Neural cell (in vitro differentiated cells): Measurements from ENCODE around the gene PLCB4. TPM values are rescaled to one million over a fixed set of nuclear protein-coding genes. Genes with fewer than 3 reads are reported as not detected.

Experiments used
- H2AFZ ChIP-seq: fragments of 200-600, 300-800 bp; sonication (generic), shearing (Covaris generic); 2 replicates; pipeline ENCODE4 v1.6.0; 2014; ENCODE audit warnings: low read depth, mild to moderate bottlenecking, antibody characterized with exemption, low read length, moderate library complexity
- H3F3A ChIP-seq: fragments of 200-600 bp; shearing (Covaris generic); 2 replicates; pipeline ENCODE4 v1.6.1; 2016; ENCODE audit warnings: mild to moderate bottlenecking, moderate library complexity, mixed read lengths, antibody characterized with exemption, low read length; ENCODE audit not compliant: insufficient read depth, poor library complexity, severe bottlenecking
- H3K27ac ChIP-seq: fragments of 200-600, 300-800 bp; sonication (generic), shearing (Covaris generic); 2 replicates; pipeline ENCODE4 v1.5.1; 2014; ENCODE audit warnings: mild to moderate bottlenecking, low read length, moderate library complexity
- H3K27me3 ChIP-seq: fragments of 300-800, 200-600 bp; sonication (generic), shearing (Covaris generic); 2 replicates; pipeline ENCODE4 v1.6.0; 2014; ENCODE audit warnings: mild to moderate bottlenecking, low read depth, low read length, moderate library complexity; ENCODE audit not compliant: insufficient read depth
- H3K36me3 ChIP-seq: fragments of 300-800, 200-600 bp; sonication (generic), shearing (Covaris generic); 2 replicates; pipeline ENCODE4 v1.5.1; 2014; ENCODE audit warnings: mild to moderate bottlenecking, antibody characterized with exemption, low read length, moderate library complexity; ENCODE audit not compliant: insufficient read depth
- H3K4me2 ChIP-seq: fragments of 300-800, 200-600 bp; sonication (generic), shearing (Covaris generic); 2 replicates; pipeline ENCODE4 v1.6.0; 2014; ENCODE audit warnings: mild to moderate bottlenecking, low read length
- H3K4me3 ChIP-seq: fragments of 300-800, 200-600 bp; sonication (generic), shearing (Covaris generic); 2 replicates; pipeline ENCODE4 v1.5.1; 2014; ENCODE audit warnings: mild to moderate bottlenecking, low read length, moderate library complexity
- H3K79me2 ChIP-seq: fragments of 200-600 bp; shearing (Covaris generic); replicated peaks from 2 replicates; pipeline ENCODE4 v1.6.0; 2014; ENCODE audit warnings: mild to moderate bottlenecking, low read length, moderate library complexity; ENCODE audit not compliant: insufficient read depth
- H3K9ac ChIP-seq: fragments of 300-800, 200-600 bp; sonication (generic), shearing (Covaris generic); 2 replicates; pipeline ENCODE4 v1.6.1; 2016; ENCODE audit warnings: mild to moderate bottlenecking, low read length, mixed read lengths
- H3K9me2 ChIP-seq: fragments of 200-600 bp; shearing (Covaris generic); 2 replicates; pipeline ENCODE4 v1.6.1; 2016; ENCODE audit warnings: mild to moderate bottlenecking, low read length, mixed read lengths; ENCODE audit not compliant: insufficient read depth
- H3K9me3 ChIP-seq: fragments of 200-600, 300-800 bp; sonication (generic), shearing (Covaris generic); 2 replicates; pipeline ENCODE4 v1.6.1; 2016; ENCODE audit warnings: mild to moderate bottlenecking, mixed run types, low read length, moderate library complexity, mixed read lengths
- H4K20me1 ChIP-seq: fragments of 200-600 bp; shearing (Covaris generic); 2 replicates; pipeline ENCODE4 v1.6.1; 2016; ENCODE audit warnings: mild to moderate bottlenecking, mixed run types; ENCODE audit not compliant: insufficient read depth
- EP300 ChIP-seq: fragments of 450-650 bp; conservative IDR thresholded peaks from 2 replicates; pipeline ENCODE4 v1.6.1; 2014; ENCODE audit warnings: antibody characterized with exemption, mild to moderate bottlenecking, moderate library complexity; ENCODE audit not compliant: poor library complexity, severe bottlenecking
- EZH2 ChIP-seq: fragments of 200-600, 300-800 bp; shearing (Covaris generic), sonication (generic); IDR thresholded peaks from 2 replicates; pipeline ENCODE4 v1.6.1; 2014; ENCODE audit warnings: antibody characterized with exemption, low read length, borderline replicate concordance, mild to moderate bottlenecking; ENCODE audit not compliant: insufficient read depth, poor library complexity, severe bottlenecking
- MXI1 ChIP-seq: fragments of 450-650 bp; conservative IDR thresholded peaks from 2 replicates; pipeline ENCODE4 v1.6.1; 2014; ENCODE audit warnings: antibody characterized with exemption, mild to moderate bottlenecking; ENCODE audit not compliant: poor library complexity, severe bottlenecking
- POLR2AphosphoS5 ChIP-seq: IDR thresholded peaks from 2 replicates; pipeline ENCODE4 v1.6.1; 2012
- RAD21 ChIP-seq: fragments of 450-650 bp; conservative IDR thresholded peaks from 2 replicates; pipeline ENCODE4 v1.6.1; 2014; ENCODE audit warnings: antibody characterized with exemption, mild to moderate bottlenecking, moderate library complexity
- SMC3 ChIP-seq: fragments of 450-650 bp; conservative IDR thresholded peaks from 2 replicates; pipeline ENCODE4 v1.6.1; 2014; ENCODE audit warnings: antibody characterized with exemption, mild to moderate bottlenecking, moderate library complexity; ENCODE audit not compliant: poor library complexity
- TAF1 ChIP-seq: IDR thresholded peaks from 2 replicates; pipeline ENCODE4 v1.6.1; 2012; ENCODE audit warnings: low read depth
- polyA plus RNA-seq: library from polyadenylated mRNA; depleted of rRNA; stranded (reverse); fragments of >200 nt; gene quantifications from 2 replicates; pipeline ENCODE4 v1.2.3, GENCODE V29; 2014
- TF ChIP-seq, protein P1 (sequence below): fragments of 450-650 bp; IDR thresholded peaks from 2 replicates; pipeline ENCODE4 v1.5.1; 2014; ENCODE audit warnings: antibody characterized with exemption, mild to moderate bottlenecking, moderate library complexity; ENCODE audit not compliant: poor library complexity, severe bottlenecking
- TF ChIP-seq, protein P2 (sequence below): IDR thresholded peaks from 2 replicates; pipeline ENCODE4 v1.6.1; 2012; ENCODE audit warnings: borderline replicate concordance

The PLCB4 gene
- polyA plus RNA-seq, 1 donor from 2014 or later, result 13.1 TPM

DNA sequence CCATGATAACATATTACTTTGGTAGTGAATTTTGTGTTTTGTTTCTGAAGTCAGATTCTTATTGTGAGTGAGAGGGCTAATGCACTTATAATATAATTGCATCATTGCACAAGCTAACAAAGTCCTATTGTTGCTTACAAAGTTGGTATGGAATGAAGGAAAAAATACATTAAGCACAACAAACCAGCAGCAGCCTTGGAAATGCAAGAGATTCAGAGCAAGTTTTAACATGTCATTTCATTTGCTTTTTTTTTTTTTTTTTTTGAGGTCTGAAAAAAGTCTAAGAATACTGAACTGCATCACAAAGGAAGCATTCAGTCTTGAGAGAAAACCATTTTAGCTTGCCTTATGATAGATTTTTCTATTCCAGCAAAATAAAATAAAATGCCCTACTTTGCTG, 57.6 kb downstream of the PLCB4 start:
- Histone ChIP-seq H3K4me3 (no peak overlapping the region), H4K20me1 (no peaks in the 10 kb centered on the region), H3K36me3 (no peaks in the 10 kb centered on the region), H3K79me2 (no peaks in the 10 kb centered on the region), H3K9me2 (no peaks in the 10 kb centered on the region), H2AFZ (no peak overlapping the region), H3K4me2 (no peak overlapping the region), H3K9me3 (no peaks in the 10 kb centered on the region), H3K9ac (no peak overlapping the region), H3F3A (no peaks in the 10 kb centered on the region), H3K27me3 (no peaks in the 10 kb centered on the region), H3K27ac (no peak overlapping the region)
- TF ChIP-seq, protein P1, sequence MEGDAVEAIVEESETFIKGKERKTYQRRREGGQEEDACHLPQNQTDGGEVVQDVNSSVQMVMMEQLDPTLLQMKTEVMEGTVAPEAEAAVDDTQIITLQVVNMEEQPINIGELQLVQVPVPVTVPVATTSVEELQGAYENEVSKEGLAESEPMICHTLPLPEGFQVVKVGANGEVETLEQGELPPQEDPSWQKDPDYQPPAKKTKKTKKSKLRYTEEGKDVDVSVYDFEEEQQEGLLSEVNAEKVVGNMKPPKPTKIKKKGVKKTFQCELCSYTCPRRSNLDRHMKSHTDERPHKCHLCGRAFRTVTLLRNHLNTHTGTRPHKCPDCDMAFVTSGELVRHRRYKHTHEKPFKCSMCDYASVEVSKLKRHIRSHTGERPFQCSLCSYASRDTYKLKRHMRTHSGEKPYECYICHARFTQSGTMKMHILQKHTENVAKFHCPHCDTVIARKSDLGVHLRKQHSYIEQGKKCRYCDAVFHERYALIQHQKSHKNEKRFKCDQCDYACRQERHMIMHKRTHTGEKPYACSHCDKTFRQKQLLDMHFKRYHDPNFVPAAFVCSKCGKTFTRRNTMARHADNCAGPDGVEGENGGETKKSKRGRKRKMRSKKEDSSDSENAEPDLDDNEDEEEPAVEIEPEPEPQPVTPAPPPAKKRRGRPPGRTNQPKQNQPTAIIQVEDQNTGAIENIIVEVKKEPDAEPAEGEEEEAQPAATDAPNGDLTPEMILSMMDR, result no peak
- TF ChIP-seq, protein P2, sequence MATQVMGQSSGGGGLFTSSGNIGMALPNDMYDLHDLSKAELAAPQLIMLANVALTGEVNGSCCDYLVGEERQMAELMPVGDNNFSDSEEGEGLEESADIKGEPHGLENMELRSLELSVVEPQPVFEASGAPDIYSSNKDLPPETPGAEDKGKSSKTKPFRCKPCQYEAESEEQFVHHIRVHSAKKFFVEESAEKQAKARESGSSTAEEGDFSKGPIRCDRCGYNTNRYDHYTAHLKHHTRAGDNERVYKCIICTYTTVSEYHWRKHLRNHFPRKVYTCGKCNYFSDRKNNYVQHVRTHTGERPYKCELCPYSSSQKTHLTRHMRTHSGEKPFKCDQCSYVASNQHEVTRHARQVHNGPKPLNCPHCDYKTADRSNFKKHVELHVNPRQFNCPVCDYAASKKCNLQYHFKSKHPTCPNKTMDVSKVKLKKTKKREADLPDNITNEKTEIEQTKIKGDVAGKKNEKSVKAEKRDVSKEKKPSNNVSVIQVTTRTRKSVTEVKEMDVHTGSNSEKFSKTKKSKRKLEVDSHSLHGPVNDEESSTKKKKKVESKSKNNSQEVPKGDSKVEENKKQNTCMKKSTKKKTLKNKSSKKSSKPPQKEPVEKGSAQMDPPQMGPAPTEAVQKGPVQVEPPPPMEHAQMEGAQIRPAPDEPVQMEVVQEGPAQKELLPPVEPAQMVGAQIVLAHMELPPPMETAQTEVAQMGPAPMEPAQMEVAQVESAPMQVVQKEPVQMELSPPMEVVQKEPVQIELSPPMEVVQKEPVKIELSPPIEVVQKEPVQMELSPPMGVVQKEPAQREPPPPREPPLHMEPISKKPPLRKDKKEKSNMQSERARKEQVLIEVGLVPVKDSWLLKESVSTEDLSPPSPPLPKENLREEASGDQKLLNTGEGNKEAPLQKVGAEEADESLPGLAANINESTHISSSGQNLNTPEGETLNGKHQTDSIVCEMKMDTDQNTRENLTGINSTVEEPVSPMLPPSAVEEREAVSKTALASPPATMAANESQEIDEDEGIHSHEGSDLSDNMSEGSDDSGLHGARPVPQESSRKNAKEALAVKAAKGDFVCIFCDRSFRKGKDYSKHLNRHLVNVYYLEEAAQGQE, result no peak
- TF ChIP-seq EP300 (no peak), SMC3 (no peak), MXI1 (no peak), TAF1 (no peak), RAD21 (no peak), EZH2 (no peak), POLR2AphosphoS5 (no peak)

DNA sequence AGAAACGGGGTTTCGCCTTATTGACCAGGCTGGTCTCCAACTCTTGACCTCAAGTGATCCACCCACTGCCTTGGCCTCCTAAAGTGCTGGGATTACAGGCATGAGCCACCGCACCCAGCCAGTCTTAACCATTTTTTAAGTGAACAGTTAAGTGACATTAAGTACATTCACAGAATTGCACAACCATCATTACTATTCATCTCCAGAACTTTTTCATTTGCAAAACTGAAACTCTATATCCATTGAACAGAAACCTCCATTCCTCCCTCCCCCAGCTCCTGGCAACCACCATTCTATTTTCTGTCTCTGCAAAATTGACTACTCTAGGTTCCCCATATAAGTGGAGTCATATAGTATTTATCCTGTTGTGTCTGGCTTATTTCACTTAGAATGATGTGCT, 59.7 kb downstream of the PLCB4 start:
- H3F3A ChIP-seq, result no peaks in the 10 kb centered on the region
- H3K9ac ChIP-seq, result no peak overlapping the region
- no peaks in the 10 kb centered on the region for H4K20me1 ChIP-seq
- H3K9me2 ChIP-seq, result no peaks in the 10 kb centered on the region
- TF ChIP-seq TAF1, result no peak
- TF ChIP-seq, protein P2, result no peak
- no peak for TF ChIP-seq MXI1
- no peak for TF ChIP-seq POLR2AphosphoS5
- no peak for TF ChIP-seq EZH2
- TF ChIP-seq, protein P1, result no peak
- no peak for TF ChIP-seq EP300
- TF ChIP-seq SMC3, result no peak
- no peak for TF ChIP-seq RAD21
- H2AFZ ChIP-seq, result no peak overlapping the region
- H3K79me2 ChIP-seq, result no peaks in the 10 kb centered on the region
- H3K36me3 ChIP-seq, result no peaks in the 10 kb centered on the region
- no peak overlapping the region for H3K27ac ChIP-seq
- H3K4me3 ChIP-seq, result no peak overlapping the region
- no peaks in the 10 kb centered on the region for H3K9me3 ChIP-seq
- H3K4me2 ChIP-seq, result no peak overlapping the region
- no peaks in the 10 kb centered on the region for H3K27me3 ChIP-seq
